ENCODE data around the gene MYH9.
A peak's percentile ranks its signal among the peaks of the same experiment; 100 is the strongest.

Gene MYH9

GRCh38 chr22:36409911-36410756 lies 22.4 kb upstream of the MYH9 start (continued):
- no peak for TF ChIP-seq ZSCAN18 (tag by site-specific recombination; IDR thresholded peaks at IDR 0.05)
- TF ChIP-seq ZNF426 (tag by site-specific recombination; IDR thresholded peaks at IDR 0.05) = no peak
- TF ChIP-seq, protein P1, sequence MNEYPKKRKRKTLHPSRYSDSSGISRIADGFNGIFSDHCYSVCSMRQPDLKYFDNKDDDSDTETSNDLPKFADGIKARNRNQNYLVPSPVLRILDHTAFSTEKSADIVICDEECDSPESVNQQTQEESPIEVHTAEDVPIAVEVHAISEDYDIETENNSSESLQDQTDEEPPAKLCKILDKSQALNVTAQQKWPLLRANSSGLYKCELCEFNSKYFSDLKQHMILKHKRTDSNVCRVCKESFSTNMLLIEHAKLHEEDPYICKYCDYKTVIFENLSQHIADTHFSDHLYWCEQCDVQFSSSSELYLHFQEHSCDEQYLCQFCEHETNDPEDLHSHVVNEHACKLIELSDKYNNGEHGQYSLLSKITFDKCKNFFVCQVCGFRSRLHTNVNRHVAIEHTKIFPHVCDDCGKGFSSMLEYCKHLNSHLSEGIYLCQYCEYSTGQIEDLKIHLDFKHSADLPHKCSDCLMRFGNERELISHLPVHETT (tag by site-specific recombination; IDR thresholded peaks at IDR 0.05) = 0 out of 2 replicates have a peak, but pooled peaks have one; percentile 20
- peak; percentile 63; the same call in 1 of the 2 replicates for TF ChIP-seq ZBTB8A (tag by site-specific recombination; IDR thresholded peaks at IDR 0.05)
- no peak for TF ChIP-seq ZNF843 (tag by site-specific recombination; IDR thresholded peaks at IDR 0.05)
- TF ChIP-seq ZNF433 (tag by site-specific recombination; IDR thresholded peaks at IDR 0.05; ENCODE audit: low read depth) = no peak
- TF ChIP-seq ZNF600 (tag by site-specific recombination; IDR thresholded peaks at IDR 0.05) = peak; percentile 56; the same call in 1 of the 2 replicates
- no peak for TF ChIP-seq ZNF658 (tag by site-specific recombination; IDR thresholded peaks at IDR 0.05)
- TF ChIP-seq, protein P2, sequence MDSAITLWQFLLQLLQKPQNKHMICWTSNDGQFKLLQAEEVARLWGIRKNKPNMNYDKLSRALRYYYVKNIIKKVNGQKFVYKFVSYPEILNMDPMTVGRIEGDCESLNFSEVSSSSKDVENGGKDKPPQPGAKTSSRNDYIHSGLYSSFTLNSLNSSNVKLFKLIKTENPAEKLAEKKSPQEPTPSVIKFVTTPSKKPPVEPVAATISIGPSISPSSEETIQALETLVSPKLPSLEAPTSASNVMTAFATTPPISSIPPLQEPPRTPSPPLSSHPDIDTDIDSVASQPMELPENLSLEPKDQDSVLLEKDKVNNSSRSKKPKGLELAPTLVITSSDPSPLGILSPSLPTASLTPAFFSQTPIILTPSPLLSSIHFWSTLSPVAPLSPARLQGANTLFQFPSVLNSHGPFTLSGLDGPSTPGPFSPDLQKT (IDR thresholded peaks at IDR 0.05; ENCODE audit: borderline replicate concordance, low read depth, low read length) = peak; percentile 99
- TF ChIP-seq ZFHX2 (tag by site-specific recombination; conservative IDR thresholded peaks at IDR 0.05) = no peak
- TF ChIP-seq ZNF585B (tag by site-specific recombination; IDR thresholded peaks at IDR 0.05) = no peak
- no peak for TF ChIP-seq ZNF76 (tag by site-specific recombination; IDR thresholded peaks at IDR 0.05; ENCODE audit: borderline replicate concordance, low read depth)
- TF ChIP-seq ZSCAN5A (tag by site-specific recombination; IDR thresholded peaks at IDR 0.05) = no peak
- TF ChIP-seq ZBTB10 (tag by site-specific recombination; IDR thresholded peaks at IDR 0.05) = 0 out of 2 replicates have a peak, but pooled peaks have one; percentile 6
- 0 out of 2 replicates have a peak, but pooled peaks have one; percentile 4 for TF ChIP-seq BCL11B (tag by site-specific recombination; IDR thresholded peaks at IDR 0.05; ENCODE audit: low read depth)
- peak; percentile 96 for TF ChIP-seq KLF1 (tag by site-specific recombination; IDR thresholded peaks at IDR 0.05)
- no peak for TF ChIP-seq ZNF514 (tag by site-specific recombination; IDR thresholded peaks at IDR 0.05)
- TF ChIP-seq ZNF596 (tag by site-specific recombination; IDR thresholded peaks at IDR 0.05) = no peak
- no peak; the same call in 1 of the 2 replicates for TF ChIP-seq ZNF2 (tag by site-specific recombination; IDR thresholded peaks at IDR 0.05)
- TF ChIP-seq ZNF223 (tag by site-specific recombination; IDR thresholded peaks at IDR 0.05) = no peak
- TF ChIP-seq ZNF138 (tag by site-specific recombination; IDR thresholded peaks at IDR 0.05; ENCODE audit: borderline replicate concordance) = no peak
- peak; percentile 97 for TF ChIP-seq GLIS1 (tag by site-specific recombination; IDR thresholded peaks at IDR 0.05)
- 0 out of 2 replicates have a peak, but pooled peaks have one; percentile 17 for TF ChIP-seq ZNF24 (tag by site-specific recombination; IDR thresholded peaks at IDR 0.05)
- TF ChIP-seq GLIS2 (tag by site-specific recombination; IDR thresholded peaks at IDR 0.05) = peak; percentile 50
- TF ChIP-seq ZEB2 (tag by site-specific recombination; IDR thresholded peaks at IDR 0.05) = peak; percentile 98
- TF ChIP-seq ZNF202 (tag by site-specific recombination; IDR thresholded peaks at IDR 0.05; ENCODE audit: borderline replicate concordance) = no peak
- TF ChIP-seq ZNF660 (tag by site-specific recombination; IDR thresholded peaks at IDR 0.05) = no peak; the same call in 1 of the 2 replicates
- no peak for TF ChIP-seq MEIS1 (CRISPR knock-in tag; IDR thresholded peaks at IDR 0.05; ENCODE audit: borderline replicate concordance)
- peak; percentile 46; the same call in 1 of the 2 replicates for TF ChIP-seq ZBTB20 (tag by site-specific recombination; IDR thresholded peaks at IDR 0.05)
- TF ChIP-seq KLF8 (tag by site-specific recombination; IDR thresholded peaks at IDR 0.05) = peak; percentile 95
- TF ChIP-seq ZBTB7A (tag by site-specific recombination; IDR thresholded peaks at IDR 0.05; ENCODE audit: low read depth) = peak; percentile 46; the same call in 1 of the 2 replicates
- TF ChIP-seq ZNF175 (tag by site-specific recombination; IDR thresholded peaks at IDR 0.05) = no peak

All from HEK293 (cell line).